ENCODE results near the gene COX6A1. TPM values are rescaled to one million over a fixed set of nuclear protein-coding genes. Genes with fewer than 3 reads are reported as not detected.

COX6A1 gene
- total and polyA plus RNA-seq, 4 donors, result 338 to 910 (median 536) TPM

- no peaks in the 10 kb centered on the region for H3K27me3 ChIP-seq (ENCODE audit: control insufficient read depth in 4 of 4, insufficient read depth in 4 of 4, low read length in 3 of 4)
- TF ChIP-seq NR2F2 (IDR thresholded peaks at IDR 0.05) (no peak), SP1 (IDR thresholded peaks at IDR 0.05) (no peak), CTCF (IDR thresholded peaks at IDR 0.05; ENCODE audit: low read depth, low read length, missing input control) (peak; percentile 34), YY1 (IDR thresholded peaks at IDR 0.05) (no peak), REST (IDR thresholded peaks at IDR 0.05) (no peak), FOXA1 (IDR thresholded peaks at IDR 0.05) (no peak), HNF4A (conservative IDR thresholded peaks at IDR 0.05) (no peak), JUND (IDR thresholded peaks at IDR 0.05) (no peak), RAD21 (IDR thresholded peaks at IDR 0.05) (peak; percentile 11 to 41), HNF4G (IDR thresholded peaks at IDR 0.05) (no peak), FOXA2 (IDR thresholded peaks at IDR 0.05) (no peak), EGR1 (IDR thresholded peaks at IDR 0.05; ENCODE audit: low read depth in 2 of 2) (no peak), ATF3 (IDR thresholded peaks at IDR 0.05) (no peak), TAF1 (conservative IDR thresholded peaks at IDR 0.05) (no peak), GABPA (IDR thresholded peaks at IDR 0.05 in 1 of 2, conservative IDR thresholded peaks at IDR 0.05 in 1 of 2) (no peak), RXRA (IDR thresholded peaks at IDR 0.05) (no peak)
- no peak for DNase-seq (ENCODE audit: low spot score)
- H3K4me1 ChIP-seq (ENCODE audit: control insufficient read depth in 4 of 4, insufficient read depth in 4 of 4, low read length in 3 of 4), result peaks cover 0 to 19% (median 10%) of the 10 kb centered on the region in 4 donors
- no peak overlapping the region for H3K4me3 ChIP-seq (ENCODE audit: low read depth in 1 of 3, low read length in 3 of 3)
- 84% methylated on average over 4 of the region's 4 CpGs for WGBS
- no peak overlapping the region for H3K27ac ChIP-seq (ENCODE audit: low read depth in 1 of 2, low read length in 2 of 2)
- peaks cover 7 to 28% (median 21%) of the 10 kb centered on the region in 4 donors for H3K36me3 ChIP-seq (ENCODE audit: control insufficient read depth in 4 of 4, insufficient read depth in 3 of 4, low read depth in 1 of 4, low read length in 3 of 4)
- no peaks in the 10 kb centered on the region for H3K9me3 ChIP-seq (ENCODE audit: control insufficient read depth in 4 of 4, low read length in 3 of 4)
- H3K9ac ChIP-seq (ENCODE audit: low read depth in 1 of 2, low read length in 2 of 2), result no peak overlapping the region
These were observed 16.1 kb downstream of the COX6A1 start for GRCh38 chr12:120453977-120454376.

GRCh38 chr12:120455302-120455701 is 17.4 kb downstream of the COX6A1 start:
- H3K27me3 ChIP-seq (ENCODE audit: control insufficient read depth in 4 of 4, insufficient read depth in 4 of 4, low read length in 3 of 4), result no peaks in the 10 kb centered on the region
- no peak for TF ChIP-seq CTCF (IDR thresholded peaks at IDR 0.05; ENCODE audit: low read depth, low read length, missing input control)
- TF ChIP-seq FOXA1 (IDR thresholded peaks at IDR 0.05), result no peak
- TF ChIP-seq FOXA2 (IDR thresholded peaks at IDR 0.05), result no peak
- TF ChIP-seq MAX (IDR thresholded peaks at IDR 0.05), result no peak
- TF ChIP-seq ZBTB33 (IDR thresholded peaks at IDR 0.05), result no peak
- no peak for TF ChIP-seq EGR1 (IDR thresholded peaks at IDR 0.05; ENCODE audit: low read depth in 2 of 2)
- no peak for TF ChIP-seq ATF3 (IDR thresholded peaks at IDR 0.05)
- no peak for TF ChIP-seq GABPA (IDR thresholded peaks at IDR 0.05 in 1 of 2, conservative IDR thresholded peaks at IDR 0.05 in 1 of 2)
- no peak for TF ChIP-seq REST (IDR thresholded peaks at IDR 0.05)
- H3K9ac ChIP-seq (ENCODE audit: low read depth in 1 of 2, low read length in 2 of 2), result no peak overlapping the region
- no peak overlapping the region for H3K4me3 ChIP-seq (ENCODE audit: low read depth in 1 of 3, low read length in 3 of 3)
- peaks cover 11 to 38% (median 31%) of the 10 kb centered on the region in 4 donors for H3K36me3 ChIP-seq (ENCODE audit: control insufficient read depth in 4 of 4, insufficient read depth in 3 of 4, low read depth in 1 of 4, low read length in 3 of 4)
- no peak for DNase-seq (ENCODE audit: low spot score)
- no peak overlapping the region for H3K27ac ChIP-seq (ENCODE audit: low read depth in 1 of 2, low read length in 2 of 2)
- 96% methylated on average over 7 of the region's 7 CpGs for WGBS
- H3K9me3 ChIP-seq (ENCODE audit: control insufficient read depth in 4 of 4, low read length in 3 of 4), result no peaks in the 10 kb centered on the region
- peaks cover 0 to 19% (median 10%) of the 10 kb centered on the region in 4 donors for H3K4me1 ChIP-seq (ENCODE audit: control insufficient read depth in 4 of 4, insufficient read depth in 4 of 4, low read length in 3 of 4)

Data from liver (tissue), 9 donors.